GM19372 (cell line): Measurements from ENCODE around the gene OCEL1.
"Not testable (repeated sequence)": the region's sequence is repeated elsewhere in the genome, so short reads cannot be mapped to it uniquely, and the experiment has no call there.

ENCODE experiments used
- ATAC-seq: cut with Tn5 transposase; IDR thresholded peaks from one replicate; pipeline ENCODE4 v1.9.1; 2021; ENCODE audit warnings: mild to moderate bottlenecking, low read depth, moderate library complexity; ENCODE audit not compliant: unreplicated experiment

The OCEL1 gene

DNA sequence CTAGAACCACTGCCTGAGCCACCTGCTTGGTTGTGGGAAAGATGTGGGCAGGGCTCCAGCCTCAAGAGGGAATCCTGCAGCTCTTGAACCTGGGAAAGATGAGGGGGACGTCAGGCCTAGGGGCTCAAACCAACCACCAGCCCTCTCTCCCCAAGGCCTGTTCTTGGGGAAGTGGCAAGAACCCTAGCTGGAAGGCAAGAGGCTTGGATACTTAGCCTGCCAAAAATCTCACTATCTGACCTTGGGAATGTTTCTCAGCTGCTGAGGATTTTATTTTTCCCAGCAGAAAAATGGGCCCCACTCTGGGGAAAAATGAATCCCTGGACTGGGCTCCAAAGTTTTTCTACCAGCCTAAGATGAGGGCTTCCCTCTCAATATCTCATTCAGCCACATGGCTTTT lies 33.9 kb downstream of the OCEL1 start:
- ATAC-seq = no peak

DNA sequence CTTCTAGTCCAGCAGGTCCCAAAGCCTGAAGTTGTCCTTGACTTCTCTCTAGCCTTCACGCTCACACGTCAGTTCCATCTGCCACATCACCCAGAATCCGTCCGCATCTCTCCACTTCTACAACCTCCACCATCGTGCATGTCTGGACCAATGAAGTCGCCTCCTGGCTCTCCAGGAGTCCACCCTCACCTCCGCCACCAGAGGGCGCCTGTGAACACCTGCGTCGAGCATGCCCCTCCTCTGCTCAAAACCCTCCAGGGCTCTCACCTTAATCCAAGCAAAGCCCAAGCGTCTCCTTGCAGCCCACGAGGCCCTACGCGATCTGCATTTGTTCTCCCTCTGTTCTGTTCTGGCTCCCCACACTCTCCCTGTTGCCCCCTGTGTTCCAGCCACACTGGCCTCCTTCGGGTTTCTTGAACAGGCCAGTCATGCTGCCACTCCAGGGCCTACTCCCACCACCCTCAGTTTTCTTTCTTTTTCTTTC lies 34.9 kb downstream of the OCEL1 start:
- no peak for ATAC-seq

DNA sequence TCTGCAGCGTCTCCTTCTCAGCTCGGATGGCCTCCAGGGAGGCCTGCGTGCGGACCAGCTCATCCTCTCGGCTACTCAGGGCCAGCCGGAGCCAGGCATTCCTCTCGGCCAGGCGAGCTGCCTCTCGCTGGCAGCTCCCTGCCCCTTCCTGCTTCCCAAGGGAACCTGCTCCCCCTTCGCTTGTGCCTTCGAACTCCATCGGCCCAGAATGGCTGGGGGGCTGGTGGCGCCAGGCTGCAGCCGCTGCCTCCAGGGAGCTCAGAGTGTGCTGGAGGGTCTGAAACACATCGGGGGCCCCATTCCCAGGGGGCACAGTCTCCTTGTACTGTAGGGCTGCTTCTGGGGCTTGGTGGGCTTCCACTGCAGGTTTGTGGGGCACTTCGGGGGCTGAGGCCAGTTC lies 36.5 kb downstream of the OCEL1 start:
- ATAC-seq = no peak

DNA sequence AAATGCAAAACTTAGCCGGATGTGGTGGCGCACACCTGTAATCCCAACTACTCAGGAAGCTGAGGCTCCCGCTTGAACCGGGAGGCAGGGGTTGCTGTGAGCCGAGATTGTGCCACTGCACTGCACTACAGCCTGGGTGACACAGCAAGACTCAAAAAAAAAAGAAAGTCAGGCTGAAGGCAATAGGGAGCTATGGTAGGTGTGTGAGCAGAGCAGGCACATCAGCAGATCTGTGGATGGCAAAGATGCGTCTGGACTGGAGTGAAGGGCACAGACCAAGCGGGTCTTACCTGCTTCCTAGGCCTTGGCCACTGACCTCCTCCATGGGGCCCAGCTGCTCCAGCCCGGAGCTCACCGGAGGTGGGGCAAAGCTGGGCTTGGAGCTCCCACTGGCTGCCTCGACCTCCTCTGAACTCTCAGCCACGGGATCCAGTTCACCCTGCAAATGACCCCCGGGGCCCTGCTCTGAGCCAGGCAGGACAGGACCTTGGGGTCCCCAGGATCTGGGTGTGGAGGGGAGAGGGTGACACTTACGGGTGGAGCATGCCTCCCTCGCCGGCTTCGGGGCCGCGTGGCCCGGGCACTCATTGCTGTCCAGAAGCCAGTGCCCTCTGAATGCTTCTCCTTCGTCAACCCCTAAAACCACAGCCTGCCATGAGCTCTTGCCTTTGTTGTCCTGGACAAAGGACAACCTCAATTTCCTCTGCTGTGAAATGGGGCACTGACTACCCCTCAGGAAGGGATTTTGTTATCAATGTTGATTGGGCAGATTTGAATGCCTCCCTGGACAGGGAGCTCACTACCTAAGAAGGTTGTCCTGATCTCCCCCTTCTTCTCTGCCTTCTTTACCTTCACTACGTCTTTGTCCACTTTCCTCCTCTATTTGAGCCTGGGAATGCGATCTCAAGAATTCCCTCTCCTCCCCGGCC lies 38.0 kb downstream of the OCEL1 start:
- ATAC-seq = no peak

DNA sequence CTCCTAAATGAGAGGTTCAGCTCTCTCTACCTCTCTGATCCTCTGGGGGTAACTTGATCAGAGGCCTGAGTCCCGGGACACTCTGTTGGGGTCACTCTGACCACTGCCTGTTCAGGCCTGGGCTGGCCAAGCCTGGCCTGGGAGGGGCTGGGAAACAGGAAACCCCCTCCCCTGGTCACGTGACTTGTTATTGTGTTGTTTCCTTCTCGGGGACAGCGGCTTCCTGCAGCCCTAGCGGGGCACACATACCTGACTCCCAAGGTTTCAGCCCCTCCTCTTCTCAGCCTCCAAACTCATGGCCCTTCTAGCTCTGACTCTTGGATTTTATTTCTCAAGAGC lies 38.6 kb downstream of the OCEL1 start, which contains the start of gene USHBP1:
Gene USHBP1, minus strand, starts transcription at position 105 of the 339 bp plus-strand sequence. CDS start 446 bp downstream, outside the sequence.
- no peak for ATAC-seq

DNA sequence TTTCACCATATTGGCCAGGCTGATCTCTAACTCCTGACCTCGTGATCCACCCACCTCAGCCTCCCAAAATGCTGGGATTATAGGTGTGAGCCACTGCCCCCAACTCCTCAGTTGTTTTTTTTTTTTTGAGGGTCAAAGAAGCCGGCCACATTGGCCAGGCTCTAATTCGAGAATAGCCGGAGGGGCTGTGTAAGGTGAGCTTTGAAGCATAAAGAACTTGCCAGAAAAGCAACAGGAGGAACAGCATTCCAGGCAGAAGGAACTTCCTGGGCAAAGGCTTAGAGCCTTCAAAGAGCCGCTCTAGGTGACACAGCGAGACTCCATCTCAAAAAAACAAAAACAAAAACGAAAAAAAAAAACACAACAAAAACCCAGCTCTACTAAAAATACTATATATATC lies 40.0 kb downstream of the OCEL1 start:
- ATAC-seq = no peak

DNA sequence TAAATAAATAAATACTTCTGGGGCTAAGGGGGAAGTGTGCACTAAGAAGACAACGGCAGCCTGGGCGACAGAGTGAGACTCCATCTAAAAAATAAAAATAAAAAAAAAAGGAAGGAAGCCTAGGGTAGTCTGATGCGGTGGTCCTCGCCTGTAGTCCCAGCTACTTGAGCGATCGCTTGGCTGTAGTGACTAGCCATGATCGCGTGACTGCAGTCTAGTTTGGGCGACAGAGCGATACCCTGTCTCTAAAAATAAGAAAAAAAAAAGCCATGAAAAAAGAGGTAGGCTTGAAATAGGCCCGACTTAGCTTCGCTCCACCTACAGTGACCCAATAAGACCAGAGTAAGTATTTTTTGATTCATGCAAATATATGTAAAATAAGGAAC lies 40.6 kb downstream of the OCEL1 start:
- ATAC-seq = peak; percentile 6

DNA sequence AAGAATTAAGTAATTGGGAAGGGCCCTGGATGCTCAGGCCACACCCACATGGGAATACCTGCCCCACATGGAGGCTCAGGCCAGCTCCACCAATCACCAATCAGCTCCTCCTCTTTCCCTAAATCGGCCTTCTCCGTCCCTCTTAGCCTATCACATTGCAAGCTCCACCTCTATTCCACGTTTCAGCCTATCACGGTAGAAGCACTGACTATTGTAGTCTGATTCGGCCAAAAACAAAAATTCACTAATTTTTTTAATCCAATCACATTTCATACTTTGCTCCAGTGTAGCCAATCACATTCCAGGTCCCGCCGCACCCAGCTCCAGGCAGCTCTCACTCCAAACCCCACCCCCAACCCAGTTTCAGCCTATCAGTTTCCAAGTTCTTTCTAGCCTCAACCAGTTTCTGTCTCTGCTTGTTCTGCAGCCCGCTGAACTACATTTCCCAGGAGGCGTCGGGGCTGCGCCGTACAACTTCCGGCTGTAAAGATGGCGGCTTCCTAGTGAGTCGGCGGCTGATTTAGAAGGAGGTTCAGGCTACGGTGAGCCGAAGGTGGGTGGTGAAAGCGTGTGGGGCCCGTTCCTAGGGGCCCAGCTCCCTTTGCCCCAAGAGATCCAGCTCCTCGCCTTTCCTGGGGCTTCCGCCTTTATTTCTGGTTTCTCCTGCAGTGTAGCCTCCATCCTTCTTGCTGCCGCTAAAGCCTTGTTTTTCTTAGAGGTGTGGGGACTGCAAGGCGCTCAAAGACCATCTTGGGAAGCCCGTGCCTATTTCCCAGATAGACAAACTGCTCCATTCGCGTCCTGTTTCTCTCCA lies 41.2 kb downstream of the OCEL1 start, which contains the start of gene BABAM1:
Gene BABAM1, plus strand, starts transcription at position 469 of the 814 bp plus-strand sequence. CDS start 1,364 bp downstream, outside the sequence.
- ATAC-seq = peak; percentile 89

DNA sequence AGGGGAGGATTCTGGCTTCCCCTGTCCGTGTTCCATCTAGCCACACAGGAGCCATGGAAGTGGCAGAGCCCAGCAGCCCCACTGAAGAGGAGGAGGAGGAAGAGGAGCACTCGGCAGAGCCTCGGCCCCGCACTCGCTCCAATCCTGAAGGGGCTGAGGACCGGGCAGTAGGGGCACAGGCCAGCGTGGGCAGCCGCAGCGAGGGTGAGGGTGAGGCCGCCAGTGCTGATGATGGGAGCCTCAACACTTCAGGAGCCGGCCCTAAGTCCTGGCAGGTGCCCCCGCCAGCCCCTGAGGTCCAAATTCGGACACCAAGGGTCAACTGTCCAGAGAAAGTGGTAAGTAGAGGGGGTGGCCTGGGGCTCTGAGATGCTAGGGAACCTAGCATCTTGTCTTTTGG lies 42.7 kb downstream of the OCEL1 start:
- no peak for ATAC-seq

DNA sequence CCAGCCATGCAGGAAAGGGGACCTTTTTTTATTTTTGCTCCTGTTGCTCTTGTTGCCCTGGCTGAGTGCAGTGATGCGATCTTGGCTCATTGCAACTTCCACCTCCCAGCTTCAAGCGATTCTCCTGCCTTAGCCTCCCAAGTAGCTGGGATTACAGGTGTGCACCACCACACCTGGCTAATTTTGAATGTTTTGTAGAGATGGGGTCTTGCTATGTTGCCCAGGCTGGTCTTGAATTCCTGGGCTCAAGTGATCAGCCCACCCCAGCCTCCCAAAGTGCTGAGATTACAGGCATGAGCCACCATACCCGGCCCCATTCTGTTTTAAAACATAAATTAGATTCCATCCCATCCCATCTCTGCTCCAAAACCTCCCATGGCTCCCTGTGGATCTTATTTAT lies 48.9 kb downstream of the OCEL1 start:
- ATAC-seq = not testable (repeated sequence)

DNA sequence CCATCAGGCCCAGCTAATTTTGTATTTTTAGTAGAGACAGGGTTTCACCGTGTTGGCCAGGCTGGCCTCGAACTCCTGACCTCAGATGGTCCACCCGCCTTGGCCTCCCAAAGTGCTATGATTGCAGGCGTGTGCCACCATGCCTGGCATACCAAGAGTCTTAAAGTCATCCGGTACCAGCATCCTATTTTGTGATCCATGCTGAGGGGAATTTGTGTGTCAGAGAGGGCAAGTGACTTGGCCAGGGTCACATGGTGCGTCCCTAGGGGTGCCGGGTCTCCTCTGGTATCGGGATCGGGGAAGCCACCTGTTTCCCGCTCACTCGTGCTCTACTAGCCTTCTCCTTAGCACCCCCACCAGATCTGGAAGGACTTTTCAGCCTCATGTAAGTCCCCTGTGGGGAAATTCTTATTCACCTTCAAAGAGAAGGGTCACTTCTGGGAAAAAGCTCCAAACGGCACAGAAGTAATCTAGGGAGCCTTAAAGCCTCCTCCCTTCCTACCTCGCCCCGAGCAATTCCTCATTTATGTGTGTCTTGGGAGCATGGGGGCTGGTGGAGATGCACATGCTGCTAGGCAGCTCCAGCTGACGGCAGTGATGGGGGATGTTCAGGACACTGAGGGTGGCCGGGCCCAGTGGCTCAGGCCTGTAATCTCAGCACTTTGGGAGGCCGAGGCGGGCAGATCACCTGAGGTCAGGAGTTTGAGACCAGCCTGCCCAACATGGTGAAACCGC lies 49.6 kb downstream of the OCEL1 start:
- ATAC-seq = no peak
